ENCODE results near the gene ANKAR. TPM values are rescaled to one million over a fixed set of nuclear protein-coding genes. Genes with fewer than 3 reads are reported as not detected.
A peak's percentile ranks its signal among the peaks of the same experiment; 100 is the strongest.

ANKAR gene
- total and polyA plus RNA-seq, 9 of the 15 experiments (the other 6 are each of a cell fraction or from before 2014, with no cell fraction given), result 0.04 to 0.52 (median 0.39) TPM

DNA sequence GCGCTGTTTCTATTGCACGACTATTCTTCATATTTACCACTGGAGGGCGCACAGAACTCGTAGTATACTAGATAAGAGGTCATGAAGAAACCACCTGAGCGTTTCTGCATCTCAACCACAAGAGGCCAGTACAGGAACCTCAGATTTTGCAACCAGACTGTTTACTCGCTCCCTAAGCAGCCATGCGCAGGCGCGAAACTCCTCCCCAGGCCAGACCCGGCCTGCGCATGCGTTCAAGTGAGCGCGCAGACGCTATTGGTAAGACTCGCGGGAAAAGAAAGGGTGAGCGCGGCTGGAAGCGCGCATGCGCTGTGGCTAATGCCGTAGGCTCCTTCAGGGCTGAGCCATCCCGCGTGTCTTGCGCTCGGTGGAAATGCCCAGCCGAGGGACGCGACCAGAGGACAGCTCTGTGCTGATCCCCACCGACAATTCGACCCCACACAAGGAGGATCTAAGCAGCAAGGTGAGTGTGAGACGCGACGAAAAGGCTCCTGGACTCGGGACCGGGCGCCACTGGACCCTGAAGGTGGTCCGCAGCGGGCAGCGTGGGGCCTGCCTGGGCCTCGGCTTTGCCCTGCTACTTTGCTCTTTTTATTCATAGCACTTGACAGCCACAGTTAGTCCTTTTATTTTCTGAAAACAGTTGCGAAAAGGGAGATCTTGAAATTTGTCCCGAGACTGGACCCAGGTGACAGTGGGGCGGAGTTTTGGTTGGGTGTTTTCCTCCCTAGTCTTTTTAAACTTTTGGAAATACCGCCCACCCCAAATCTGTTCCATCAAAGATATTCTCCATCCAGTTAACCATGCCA lies 13.1 kb upstream of the ANKAR start, which contains the start of gene ASNSD1 (continued):
- TF ChIP-seq, protein P1, sequence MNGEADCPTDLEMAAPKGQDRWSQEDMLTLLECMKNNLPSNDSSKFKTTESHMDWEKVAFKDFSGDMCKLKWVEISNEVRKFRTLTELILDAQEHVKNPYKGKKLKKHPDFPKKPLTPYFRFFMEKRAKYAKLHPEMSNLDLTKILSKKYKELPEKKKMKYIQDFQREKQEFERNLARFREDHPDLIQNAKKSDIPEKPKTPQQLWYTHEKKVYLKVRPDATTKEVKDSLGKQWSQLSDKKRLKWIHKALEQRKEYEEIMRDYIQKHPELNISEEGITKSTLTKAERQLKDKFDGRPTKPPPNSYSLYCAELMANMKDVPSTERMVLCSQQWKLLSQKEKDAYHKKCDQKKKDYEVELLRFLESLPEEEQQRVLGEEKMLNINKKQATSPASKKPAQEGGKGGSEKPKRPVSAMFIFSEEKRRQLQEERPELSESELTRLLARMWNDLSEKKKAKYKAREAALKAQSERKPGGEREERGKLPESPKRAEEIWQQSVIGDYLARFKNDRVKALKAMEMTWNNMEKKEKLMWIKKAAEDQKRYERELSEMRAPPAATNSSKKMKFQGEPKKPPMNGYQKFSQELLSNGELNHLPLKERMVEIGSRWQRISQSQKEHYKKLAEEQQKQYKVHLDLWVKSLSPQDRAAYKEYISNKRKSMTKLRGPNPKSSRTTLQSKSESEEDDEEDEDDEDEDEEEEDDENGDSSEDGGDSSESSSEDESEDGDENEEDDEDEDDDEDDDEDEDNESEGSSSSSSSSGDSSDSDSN (IDR thresholded peaks at IDR 0.05; ENCODE audit: borderline replicate concordance in 1 of 2, low read depth in 2 of 2, low read length in 2 of 2), result no peak
- TF ChIP-seq ZFP30 (CRISPR knock-in tag; IDR thresholded peaks at IDR 0.05; ENCODE audit: borderline replicate concordance), result no peak
- TF ChIP-seq ZNF3 (CRISPR knock-in tag; IDR thresholded peaks at IDR 0.05), result no peak
- no peak for TF ChIP-seq COPS2 (conservative IDR thresholded peaks at IDR 0.05)
- peak; percentile 68 for TF ChIP-seq GABPB1 (CRISPR knock-in tag; IDR thresholded peaks at IDR 0.05)
- peak; percentile 66 to 67; a peak in 2 of 4 replicates for TF ChIP-seq FOXA3 (CRISPR knock-in tag; conservative IDR thresholded peaks at IDR 0.05 in 1 of 2, IDR thresholded peaks at IDR 0.05 in 1 of 2)
- TF ChIP-seq, protein P2, sequence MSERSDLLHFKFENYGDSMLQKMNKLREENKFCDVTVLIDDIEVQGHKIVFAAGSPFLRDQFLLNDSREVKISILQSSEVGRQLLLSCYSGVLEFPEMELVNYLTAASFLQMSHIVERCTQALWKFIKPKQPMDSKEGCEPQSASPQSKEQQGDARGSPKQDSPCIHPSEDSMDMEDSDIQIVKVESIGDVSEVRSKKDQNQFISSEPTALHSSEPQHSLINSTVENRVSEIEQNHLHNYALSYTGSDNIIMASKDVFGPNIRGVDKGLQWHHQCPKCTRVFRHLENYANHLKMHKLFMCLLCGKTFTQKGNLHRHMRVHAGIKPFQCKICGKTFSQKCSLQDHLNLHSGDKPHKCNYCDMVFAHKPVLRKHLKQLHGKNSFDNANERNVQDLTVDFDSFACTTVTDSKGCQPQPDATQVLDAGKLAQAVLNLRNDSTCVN (CRISPR knock-in tag; IDR thresholded peaks at IDR 0.05), result no peak
- TF ChIP-seq RBM22 (IDR thresholded peaks at IDR 0.05; ENCODE audit: low read depth, low read length, poor library complexity, severe bottlenecking), result no peak
- TF ChIP-seq, protein P3, sequence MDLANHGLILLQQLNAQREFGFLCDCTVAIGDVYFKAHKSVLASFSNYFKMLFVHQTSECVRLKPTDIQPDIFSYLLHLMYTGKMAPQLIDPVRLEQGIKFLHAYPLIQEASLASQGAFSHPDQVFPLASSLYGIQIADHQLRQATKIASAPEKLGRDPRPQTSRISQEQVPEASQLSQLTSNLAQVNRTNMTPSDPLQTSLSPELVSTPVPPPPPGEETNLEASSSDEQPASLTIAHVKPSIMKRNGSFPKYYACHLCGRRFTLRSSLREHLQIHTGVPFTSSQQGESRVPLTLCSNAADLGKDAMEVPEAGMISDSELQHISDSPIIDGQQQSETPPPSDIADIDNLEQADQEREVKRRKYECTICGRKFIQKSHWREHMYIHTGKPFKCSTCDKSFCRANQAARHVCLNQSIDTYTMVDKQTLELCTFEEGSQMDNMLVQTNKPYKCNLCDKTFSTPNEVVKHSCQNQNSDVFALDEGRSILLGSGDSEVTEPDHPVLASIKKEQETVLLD (IDR thresholded peaks at IDR 0.05), result peak; percentile 99
- TF ChIP-seq E2F3 (CRISPR knock-in tag; IDR thresholded peaks at IDR 0.05), result no peak
- TF ChIP-seq MECOM (CRISPR knock-in tag; IDR thresholded peaks at IDR 0.05), result no peak
- no peak for TF ChIP-seq BDP1 (IDR thresholded peaks at IDR 0.05; ENCODE audit: insufficient read depth, insufficient read length)
- TF ChIP-seq, protein P4, sequence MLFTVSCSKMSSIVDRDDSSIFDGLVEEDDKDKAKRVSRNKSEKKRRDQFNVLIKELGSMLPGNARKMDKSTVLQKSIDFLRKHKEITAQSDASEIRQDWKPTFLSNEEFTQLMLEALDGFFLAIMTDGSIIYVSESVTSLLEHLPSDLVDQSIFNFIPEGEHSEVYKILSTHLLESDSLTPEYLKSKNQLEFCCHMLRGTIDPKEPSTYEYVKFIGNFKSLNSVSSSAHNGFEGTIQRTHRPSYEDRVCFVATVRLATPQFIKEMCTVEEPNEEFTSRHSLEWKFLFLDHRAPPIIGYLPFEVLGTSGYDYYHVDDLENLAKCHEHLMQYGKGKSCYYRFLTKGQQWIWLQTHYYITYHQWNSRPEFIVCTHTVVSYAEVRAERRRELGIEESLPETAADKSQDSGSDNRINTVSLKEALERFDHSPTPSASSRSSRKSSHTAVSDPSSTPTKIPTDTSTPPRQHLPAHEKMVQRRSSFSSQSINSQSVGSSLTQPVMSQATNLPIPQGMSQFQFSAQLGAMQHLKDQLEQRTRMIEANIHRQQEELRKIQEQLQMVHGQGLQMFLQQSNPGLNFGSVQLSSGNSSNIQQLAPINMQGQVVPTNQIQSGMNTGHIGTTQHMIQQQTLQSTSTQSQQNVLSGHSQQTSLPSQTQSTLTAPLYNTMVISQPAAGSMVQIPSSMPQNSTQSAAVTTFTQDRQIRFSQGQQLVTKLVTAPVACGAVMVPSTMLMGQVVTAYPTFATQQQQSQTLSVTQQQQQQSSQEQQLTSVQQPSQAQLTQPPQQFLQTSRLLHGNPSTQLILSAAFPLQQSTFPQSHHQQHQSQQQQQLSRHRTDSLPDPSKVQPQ (CRISPR knock-in tag; IDR thresholded peaks at IDR 0.05; ENCODE audit: borderline replicate concordance), result no peak
- TF ChIP-seq, protein P5, sequence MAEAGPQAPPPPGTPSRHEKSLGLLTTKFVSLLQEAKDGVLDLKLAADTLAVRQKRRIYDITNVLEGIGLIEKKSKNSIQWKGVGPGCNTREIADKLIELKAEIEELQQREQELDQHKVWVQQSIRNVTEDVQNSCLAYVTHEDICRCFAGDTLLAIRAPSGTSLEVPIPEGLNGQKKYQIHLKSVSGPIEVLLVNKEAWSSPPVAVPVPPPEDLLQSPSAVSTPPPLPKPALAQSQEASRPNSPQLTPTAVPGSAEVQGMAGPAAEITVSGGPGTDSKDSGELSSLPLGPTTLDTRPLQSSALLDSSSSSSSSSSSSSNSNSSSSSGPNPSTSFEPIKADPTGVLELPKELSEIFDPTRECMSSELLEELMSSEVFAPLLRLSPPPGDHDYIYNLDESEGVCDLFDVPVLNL (CRISPR knock-in tag; IDR thresholded peaks at IDR 0.05; ENCODE audit: low read depth), result no peak
- no peak for TF ChIP-seq KLF1 (tag; IDR thresholded peaks at IDR 0.05)
- peak; percentile 97 for TF ChIP-seq MEIS2 (IDR thresholded peaks at IDR 0.05; ENCODE audit: partially characterized antibody)

Measured in K562 (cell line).